Measurements from ENCODE around the gene LMAN1L.

- no peak for TF ChIP-seq CTCF (conservative IDR thresholded peaks at IDR 0.05; ENCODE audit: low read depth, low read length)
- TF ChIP-seq FOS (IDR thresholded peaks at IDR 0.05; ENCODE audit: low read depth, low read length): no peak
- TF ChIP-seq RCOR1 (IDR thresholded peaks at IDR 0.05; ENCODE audit: insufficient replicate concordance, low read length): no peak
- no peak for TF ChIP-seq POLR2A (IDR thresholded peaks at IDR 0.05; ENCODE audit: low read depth, low read length)
These were observed 32.6 kb downstream of the LMAN1L start for GRCh38 chr15:74845208-74845568.

All from IMR-90 (cell line).